GM12878 (cell line): Measurements from ENCODE around the gene GPR158. TPM values are rescaled to one million over a fixed set of nuclear protein-coding genes. Genes with fewer than 3 reads are reported as not detected.

Experiments
- ATAC-seq: fragments of 200-7000 bp; cut with Tn5 transposase; 3 replicates; pipeline ENCODE4 v1.9.1; 2020; ENCODE audit warnings: mild to moderate bottlenecking, moderate library complexity
- BruUV-seq: library from RNA; stranded (reverse); fragments of 400-500 nt; replicated peaks from 2 replicates; lab custom pipeline; 2021; lab: Mats Ljungman, UMichigan
- CTCF ChIA-PET: fragments of 300-600 bp; sonication (Branson Sonifier 250); formaldehyde crosslinking; extraction: SDS; loops from one replicate; lab custom pipeline; 2021; ENCODE audit warnings: inconsistent platforms; lab: Yijun Ruan, JAX
- POLR2A ChIA-PET: fragments of 350-600 bp; formaldehyde crosslinking; extraction: SDS; loops from one replicate; lab custom pipeline; 2021; ENCODE audit warnings: inconsistent platforms; lab: Charles Lee
- RAD21 ChIA-PET: fragments of 300-600 bp; sonication (Branson Sonifier 250); formaldehyde crosslinking; loops from one replicate; lab custom pipeline; 2023; ENCODE audit warnings: antibody characterized with exemption; ENCODE audit not compliant: unreplicated experiment; lab: Charles Lee
- SMC1A ChIA-PET: fragments of 300-600 bp; sonication (Branson Sonifier 250); formaldehyde crosslinking; loops from one replicate; lab custom pipeline; 2023; ENCODE audit not compliant: unreplicated experiment, uncharacterized antibody; lab: Charles Lee
- DNase-seq: peaks from one replicate; pipeline ENCODE4 v3.0.0-alpha.2; 2011; ENCODE audit warnings: low read depth, low spot score
- FAIRE-seq: peaks from 3 replicates; lab custom pipeline; 2011; peaks lifted over from hg19 to GRCh38; lab: Jason Lieb, UNC
- H2AFZ ChIP-seq: 2 replicates; pipeline ENCODE4 v1.6.0; 2011; ENCODE audit warnings: low read depth, low read length, control low read depth; ENCODE audit not compliant: control insufficient read depth
- H3K27ac ChIP-seq: 2 replicates; pipeline ENCODE4 v1.5.1; 2011; ENCODE audit warnings: control low read depth; ENCODE audit not compliant: control insufficient read depth, insufficient read depth
- H3K27me3 ChIP-seq, 2 experiments: replicated peaks in 1 of 2; 2 replicates each; pipeline versions ENCODE4 v1.6.0 to v1.6.1; 2011; ENCODE audit warnings: low read length in 1 of 2; ENCODE audit not compliant: control insufficient read depth in 2 of 2, insufficient read depth in 2 of 2
- H3K36me3 ChIP-seq, 2 experiments: 2 replicates each; pipeline ENCODE4 v1.5.1; 2011; ENCODE audit warnings: low read length in 1 of 2; ENCODE audit not compliant: control insufficient read depth in 2 of 2, insufficient read depth in 2 of 2
- H3K4me1 ChIP-seq: 2 replicates; pipeline ENCODE4 v1.6.1; 2011; ENCODE audit warnings: mild to moderate bottlenecking, low read length, moderate library complexity, mixed read lengths; ENCODE audit not compliant: control insufficient read depth, insufficient read depth
- H3K4me2 ChIP-seq: 2 replicates; pipeline ENCODE4 v1.6.0; 2011; ENCODE audit warnings: control low read depth; ENCODE audit not compliant: control insufficient read depth, insufficient read depth
- H3K4me3 ChIP-seq: fragments of 200-600 bp; sonication (generic); 2 replicates; pipeline ENCODE4 v1.5.1; 2016
- H3K79me2 ChIP-seq: 2 replicates; pipeline ENCODE4 v1.6.0; 2011; ENCODE audit warnings: low read length; ENCODE audit not compliant: control insufficient read depth, insufficient read depth
- H3K9ac ChIP-seq: 2 replicates; pipeline ENCODE4 v1.8.0; 2011; ENCODE audit warnings: low read length, control low read depth, mixed read lengths; ENCODE audit not compliant: control insufficient read depth, insufficient read depth
- H3K9me3 ChIP-seq: replicated peaks from 3 replicates; pipeline ENCODE4 v1.5.1; 2011; ENCODE audit warnings: mild to moderate bottlenecking, low read length; ENCODE audit not compliant: control insufficient read depth, insufficient read depth
- H4K20me1 ChIP-seq: 2 replicates; pipeline ENCODE4 v1.6.0; 2011; ENCODE audit not compliant: control insufficient read depth, insufficient read depth
- BHLHE40 ChIP-seq, 2 experiments: fragments of 450-650 bp in 1 of 2; IDR thresholded peaks; 2 replicates each; pipeline ENCODE4 v1.6.1; 2011 to 2017; ENCODE audit warnings: low read depth in 2 of 2, borderline replicate concordance in 1 of 2, improper control_type of control experiment in 1 of 2, low read length in 1 of 2, mild to moderate bottlenecking in 1 of 2
- ETV6 ChIP-seq, 2 experiments: fragments of 450-650 bp in 1 of 2; IDR thresholded peaks in 1 of 2; conservative IDR thresholded peaks in 1 of 2; 2 replicates each; pipeline ENCODE4 v1.6.1; 2014; ENCODE audit warnings: antibody characterized with exemption in 1 of 2, borderline replicate concordance in 1 of 2, low read depth in 1 of 2, mild to moderate bottlenecking in 1 of 2, moderate library complexity in 1 of 2
- USF1 ChIP-seq: IDR thresholded peaks from 2 replicates; pipeline ENCODE4 v1.6.1; 2011; ENCODE audit warnings: borderline replicate concordance, low read depth, mild to moderate bottlenecking, moderate library complexity, mixed read lengths, low read length; ENCODE audit not compliant: insufficient read depth; ENCODE audit errors: extremely low read length
- ZBTB4 ChIP-seq: fragments of 450-650 bp; formaldehyde crosslinking; IDR thresholded peaks from 2 replicates; pipeline ENCODE4 v1.4.0; 2022; ENCODE audit warnings: mild to moderate bottlenecking, moderate library complexity
- WGBS: methylation state at CpG from one replicate; pipeline ENCODE4 v1.1.6; 2016; ENCODE audit warnings: low lambda C conversion rate; ENCODE audit not compliant: insufficient replicate concordance, insufficient coverage; ENCODE audit errors: missing lambda C conversion rate; 5-methylcytosine and 5-hydroxymethylcytosine counted together
- in situ Hi-C: fragments of 300-500 bp; cut with MboI; formaldehyde crosslinking; loops from 9 replicates; pipeline ENCODE4 v1.14.3; 2018; ENCODE audit warnings: mixed read lengths
- intact Hi-C: fragments of 100-400 bp; cut with micrococcal nuclease; formaldehyde crosslinking; loops from one replicate; pipeline ENCODE4 v1.14.2; 2022; ENCODE audit not compliant: unreplicated experiment
- polyA plus RNA-seq, 11 experiments: library from polyadenylated mRNA; depleted of rRNA in 4 of 11; unstranded in 6 of 11; stranded (reverse) in 5 of 11; fragments of >200 nt; fragmentation: Nextera tagmentation in 4 of 11; fragmentation: Illumina TruSeq in 1 of 11; extraction: Ambion mirVana in 4 of 11; extraction: Trizol in 1 of 11; gene quantifications; 1 replicate in 1 of 11; 2 replicates in 10 of 11; pipeline versions ENCODE4 v1.2.1 to v1.2.3, GENCODE V29; 2011 to 2016; ENCODE audit warnings: inconsistent platforms in 2 of 11, missing spikeins in 2 of 11, low read depth in 1 of 11
- total RNA-seq, 4 experiments: library from RNA; depleted of rRNA in 3 of 4; stranded (reverse); fragments of >200 nt in 3 of 4; fragmentation: Illumina TruSeq in 1 of 4; extraction: Trizol in 1 of 4; gene quantifications; 2 replicates each; pipeline versions ENCODE4 v1.2.1 to v1.2.3, GENCODE V29; 2013 to 2021

The GPR158 gene
- total and polyA plus RNA-seq, 10 of the 15 experiments (the other 5 are each of a cell fraction or from before 2014, with no cell fraction given) = not detected

GRCh38 chr10:25573316-25573715, 398.5 kb downstream of the GPR158 start (continued):
- TF ChIP-seq USF1 = no peak
- TF ChIP-seq BHLHE40 (IDR thresholded peaks at IDR 0.05; ENCODE audit: borderline replicate concordance in 1 of 2, low read depth in 2 of 2, low read length in 1 of 2) = no peak

- FAIRE-seq = no peak
- Histone ChIP-seq H4K20me1 (no peaks in the 10 kb centered on the region), H3K36me3 (no peaks in the 10 kb centered on the region), H3K4me1 (no peaks in the 10 kb centered on the region), H3K9ac (no peak overlapping the region), H3K9me3 (no peaks in the 10 kb centered on the region), H3K27ac (no peak overlapping the region), H3K27me3 (no peaks in the 10 kb centered on the region), H2AFZ (no peak overlapping the region), H3K4me3 (no peak overlapping the region), H3K79me2 (no peaks in the 10 kb centered on the region)
- ChIA-PET RAD21 (no interaction called here), SMC1A (no interaction called here), CTCF (no interaction called here), POLR2A (interaction anchor here (0.6 kb wide), 1 partner anchor 163 kb away, joined by 3 read pairs; no protein-coding TSS in a partner anchor)
- intact Hi-C loops = no loop called here
- in situ Hi-C loops = no loop called here
- no peak for DNase-seq
- ATAC-seq = no peak
- 40% methylated on average over 7 of the region's 7 CpGs for WGBS
- no peak for TF ChIP-seq ZBTB4 (CRISPR knock-in tag)
- no peak for TF ChIP-seq ETV6 (conservative IDR thresholded peaks at IDR 0.05 in 1 of 2, IDR thresholded peaks at IDR 0.05 in 1 of 2; ENCODE audit: borderline replicate concordance in 1 of 2, low read depth in 1 of 2)
- TF ChIP-seq, all 136 proteins: peak for 0
- no TSS peak for BruUV-seq
- no peak overlapping the region for H3K4me2 ChIP-seq
Observed at GRCh38 chr10:25575343-25575742, 400.5 kb downstream of the GPR158 start.
